Measurements from ENCODE around the gene THSD4.

- TF ChIP-seq, protein P1, sequence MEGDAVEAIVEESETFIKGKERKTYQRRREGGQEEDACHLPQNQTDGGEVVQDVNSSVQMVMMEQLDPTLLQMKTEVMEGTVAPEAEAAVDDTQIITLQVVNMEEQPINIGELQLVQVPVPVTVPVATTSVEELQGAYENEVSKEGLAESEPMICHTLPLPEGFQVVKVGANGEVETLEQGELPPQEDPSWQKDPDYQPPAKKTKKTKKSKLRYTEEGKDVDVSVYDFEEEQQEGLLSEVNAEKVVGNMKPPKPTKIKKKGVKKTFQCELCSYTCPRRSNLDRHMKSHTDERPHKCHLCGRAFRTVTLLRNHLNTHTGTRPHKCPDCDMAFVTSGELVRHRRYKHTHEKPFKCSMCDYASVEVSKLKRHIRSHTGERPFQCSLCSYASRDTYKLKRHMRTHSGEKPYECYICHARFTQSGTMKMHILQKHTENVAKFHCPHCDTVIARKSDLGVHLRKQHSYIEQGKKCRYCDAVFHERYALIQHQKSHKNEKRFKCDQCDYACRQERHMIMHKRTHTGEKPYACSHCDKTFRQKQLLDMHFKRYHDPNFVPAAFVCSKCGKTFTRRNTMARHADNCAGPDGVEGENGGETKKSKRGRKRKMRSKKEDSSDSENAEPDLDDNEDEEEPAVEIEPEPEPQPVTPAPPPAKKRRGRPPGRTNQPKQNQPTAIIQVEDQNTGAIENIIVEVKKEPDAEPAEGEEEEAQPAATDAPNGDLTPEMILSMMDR (IDR thresholded peaks at IDR 0.05), result no peak
- no peak for TF ChIP-seq POLR2A (IDR thresholded peaks at IDR 0.05)
These were observed 365.3 kb downstream of the THSD4 start for GRCh38 chr15:71480556-71480955.

Measured in upper lobe of left lung (tissue), 4 donors.